SH-SY5Y (cell line): ENCODE results near the gene MEP1B.

ENCODE experiments used
- GATA2 ChIP-seq: IDR thresholded peaks from 2 replicates; pipeline ENCODE4 v1.6.1; 2011; ENCODE audit warnings: mild to moderate bottlenecking, low read depth, low read length
- GATA3 ChIP-seq: IDR thresholded peaks from 2 replicates; pipeline ENCODE4 v1.6.1; 2011; ENCODE audit warnings: low read depth, mild to moderate bottlenecking, low read length, moderate library complexity

- TF ChIP-seq GATA2 (no peak), GATA3 (no peak)
Observed at GRCh38 chr18:32156855-32157254, 33.0 kb upstream of the MEP1B start.
